Panc1 (cell line): ENCODE results near the gene EIF4E1B. TPM values are rescaled to one million over a fixed set of nuclear protein-coding genes. Genes with fewer than 3 reads are reported as not detected.

Source experiments
- ATAC-seq: fragments of 200-7000 bp; cut with Tn5 transposase; 2 replicates; pipeline ENCODE4 v1.9.1; 2020; ENCODE audit warnings: mild to moderate bottlenecking, moderate library complexity
- BruUV-seq: library from RNA; stranded (reverse); fragments of 400-500 nt; replicated peaks from 2 replicates; lab custom pipeline; 2021; lab: Mats Ljungman, UMichigan
- CTCF ChIA-PET: fragments of 300-600 bp; sonication (Branson Sonifier 250); formaldehyde crosslinking; loops from one replicate; lab custom pipeline; 2022; ENCODE audit warnings: antibody characterized with exemption; lab: Charles Lee
- POLR2A ChIA-PET: fragments of 300-600 bp; sonication (Branson Sonifier 250); formaldehyde crosslinking; loops from one replicate; lab custom pipeline; 2022; ENCODE audit warnings: antibody characterized with exemption; lab: Charles Lee
- DNase-seq: peaks from one replicate; pipeline ENCODE4 v3.0.0-alpha.2; 2010; ENCODE audit warnings: low read depth, low spot score
- H3K27ac ChIP-seq: 2 replicates; pipeline ENCODE4 v1.5.1; 2011; ENCODE audit warnings: mild to moderate bottlenecking, low read length, inconsistent platforms
- H3K27me3 ChIP-seq: fragments of 200-500 bp; sonication (Bioruptor generic); 2 replicates; pipeline ENCODE4 v1.6.0; 2014; ENCODE audit warnings: low read length, inconsistent platforms; ENCODE audit not compliant: control insufficient read depth, insufficient read depth
- H3K36me3 ChIP-seq: fragments of 200-500 bp; sonication (Bioruptor generic); 2 replicates; pipeline ENCODE4 v1.5.1; 2014; ENCODE audit warnings: inconsistent platforms, mild to moderate bottlenecking, low read length, moderate library complexity; ENCODE audit not compliant: control insufficient read depth, insufficient read depth
- H3K4me1 ChIP-seq: 2 replicates; pipeline ENCODE4 v1.5.1; 2011; ENCODE audit warnings: inconsistent platforms, mild to moderate bottlenecking, low read length, moderate library complexity; ENCODE audit not compliant: control insufficient read depth, insufficient read depth
- H3K4me3 ChIP-seq, 2 experiments: 2 replicates each; pipeline ENCODE4 v1.5.1; 2011 to 2012; ENCODE audit warnings: low read depth in 2 of 2, low read length in 2 of 2, mild to moderate bottlenecking in 2 of 2, inconsistent platforms in 1 of 2, moderate library complexity in 1 of 2
- H3K9me3 ChIP-seq: fragments of 200-500 bp; sonication (Bioruptor generic); 2 replicates; pipeline ENCODE4 v1.5.1; 2014; ENCODE audit warnings: low read depth, mild to moderate bottlenecking, inconsistent platforms, low read length, moderate library complexity; ENCODE audit not compliant: control insufficient read depth, insufficient read depth
- POLR2AphosphoS5 ChIP-seq: IDR thresholded peaks from 2 replicates; pipeline ENCODE4 v1.6.1; 2012; ENCODE audit warnings: mild to moderate bottlenecking, low read depth, low read length, moderate library complexity
- SIN3A ChIP-seq: IDR thresholded peaks from 2 replicates; pipeline ENCODE4 v1.6.1; 2012; ENCODE audit warnings: low read depth, mild to moderate bottlenecking, low read length, moderate library complexity, borderline replicate concordance; ENCODE audit not compliant: insufficient read depth
- TCF7L2 ChIP-seq: IDR thresholded peaks from 2 replicates; pipeline ENCODE4 v1.6.1; 2011; ENCODE audit warnings: mild to moderate bottlenecking, low read depth, low read length, inconsistent platforms
- in situ Hi-C: cut with HindIII; loops from 2 replicates; pipeline ENCODE4 v1.10.0; 2016; ENCODE audit warnings: low sequenced_read_pairs, low pct_unique_long_range_greater_than_20kb
- intact Hi-C: fragments of 100-400 bp; cut with micrococcal nuclease; formaldehyde crosslinking; loops from one replicate; pipeline ENCODE4 v1.10.0; 2022; ENCODE audit not compliant: unreplicated experiment
- total RNA-seq: library from RNA; stranded (reverse); gene quantifications from one replicate; pipeline ENCODE4 v1.2.1, GENCODE V29; 2021; ENCODE audit not compliant: unreplicated experiment
- TF ChIP-seq, protein P1 (sequence below), 2 experiments: IDR thresholded peaks; 2 replicates each; pipeline ENCODE4 v1.6.1; 2011 to 2012; ENCODE audit warnings: low read depth in 2 of 2, control low read depth in 1 of 2, low read length in 1 of 2, mild to moderate bottlenecking in 1 of 2, moderate library complexity in 1 of 2; ENCODE audit not compliant: insufficient read depth in 1 of 2
- TF ChIP-seq, protein P2 (sequence below): fragments of 450-650 bp; IDR thresholded peaks from 2 replicates; pipeline ENCODE4 v1.5.1; 2017; ENCODE audit warnings: mild to moderate bottlenecking

EIF4E1B gene
- total RNA-seq, 1 experiment from 2014 or later = not detected

DNA sequence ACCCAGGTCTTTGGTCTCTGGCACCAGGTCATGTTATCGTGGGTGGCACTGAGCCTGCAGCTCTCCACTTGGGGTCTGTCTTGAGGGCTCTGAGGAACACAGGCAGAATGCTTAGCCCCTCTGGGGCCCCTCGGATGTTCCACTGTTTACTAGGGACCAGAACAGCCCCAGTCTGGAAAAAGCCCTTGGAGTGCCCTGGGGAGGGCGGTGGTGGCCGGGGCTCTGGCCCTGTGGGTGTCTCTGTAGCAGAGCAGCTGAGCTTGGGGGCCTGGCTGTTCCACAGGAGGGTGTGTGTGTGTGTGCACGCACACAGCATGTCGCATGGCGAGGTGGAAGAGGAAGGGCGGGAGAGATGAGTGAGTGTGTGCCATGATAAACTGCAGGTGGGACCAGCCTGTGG lies 35.9 kb upstream of the EIF4E1B start:
- no peak overlapping the region for H3K4me3 ChIP-seq
- POLR2A ChIA-PET = interaction anchor here (0.6 kb wide), 1 partner anchor 273 kb away, joined by 9 read pairs; no protein-coding TSS in a partner anchor
- TF ChIP-seq SIN3A (no peak), TCF7L2 (no peak), POLR2AphosphoS5 (no peak)
- TF ChIP-seq, protein P1, sequence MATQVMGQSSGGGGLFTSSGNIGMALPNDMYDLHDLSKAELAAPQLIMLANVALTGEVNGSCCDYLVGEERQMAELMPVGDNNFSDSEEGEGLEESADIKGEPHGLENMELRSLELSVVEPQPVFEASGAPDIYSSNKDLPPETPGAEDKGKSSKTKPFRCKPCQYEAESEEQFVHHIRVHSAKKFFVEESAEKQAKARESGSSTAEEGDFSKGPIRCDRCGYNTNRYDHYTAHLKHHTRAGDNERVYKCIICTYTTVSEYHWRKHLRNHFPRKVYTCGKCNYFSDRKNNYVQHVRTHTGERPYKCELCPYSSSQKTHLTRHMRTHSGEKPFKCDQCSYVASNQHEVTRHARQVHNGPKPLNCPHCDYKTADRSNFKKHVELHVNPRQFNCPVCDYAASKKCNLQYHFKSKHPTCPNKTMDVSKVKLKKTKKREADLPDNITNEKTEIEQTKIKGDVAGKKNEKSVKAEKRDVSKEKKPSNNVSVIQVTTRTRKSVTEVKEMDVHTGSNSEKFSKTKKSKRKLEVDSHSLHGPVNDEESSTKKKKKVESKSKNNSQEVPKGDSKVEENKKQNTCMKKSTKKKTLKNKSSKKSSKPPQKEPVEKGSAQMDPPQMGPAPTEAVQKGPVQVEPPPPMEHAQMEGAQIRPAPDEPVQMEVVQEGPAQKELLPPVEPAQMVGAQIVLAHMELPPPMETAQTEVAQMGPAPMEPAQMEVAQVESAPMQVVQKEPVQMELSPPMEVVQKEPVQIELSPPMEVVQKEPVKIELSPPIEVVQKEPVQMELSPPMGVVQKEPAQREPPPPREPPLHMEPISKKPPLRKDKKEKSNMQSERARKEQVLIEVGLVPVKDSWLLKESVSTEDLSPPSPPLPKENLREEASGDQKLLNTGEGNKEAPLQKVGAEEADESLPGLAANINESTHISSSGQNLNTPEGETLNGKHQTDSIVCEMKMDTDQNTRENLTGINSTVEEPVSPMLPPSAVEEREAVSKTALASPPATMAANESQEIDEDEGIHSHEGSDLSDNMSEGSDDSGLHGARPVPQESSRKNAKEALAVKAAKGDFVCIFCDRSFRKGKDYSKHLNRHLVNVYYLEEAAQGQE (IDR thresholded peaks at IDR 0.05; ENCODE audit: insufficient read depth in 1 of 2, low read depth in 2 of 2, low read length in 1 of 2) = no peak
- H3K36me3 ChIP-seq = no peaks in the 10 kb centered on the region
- in situ Hi-C loops (no loop called here), intact Hi-C loops (no loop called here)
- no peaks in the 10 kb centered on the region for H3K27me3 ChIP-seq
- H3K4me1 ChIP-seq = no peaks in the 10 kb centered on the region
- 0 out of 2 replicates have a peak, but pooled peaks have one; percentile 20 for ATAC-seq
- no TSS peak for BruUV-seq
- CTCF ChIA-PET = no interaction called here
- no peak overlapping the region for H3K27ac ChIP-seq
- no peaks in the 10 kb centered on the region for H3K9me3 ChIP-seq
- no peak for DNase-seq

DNA sequence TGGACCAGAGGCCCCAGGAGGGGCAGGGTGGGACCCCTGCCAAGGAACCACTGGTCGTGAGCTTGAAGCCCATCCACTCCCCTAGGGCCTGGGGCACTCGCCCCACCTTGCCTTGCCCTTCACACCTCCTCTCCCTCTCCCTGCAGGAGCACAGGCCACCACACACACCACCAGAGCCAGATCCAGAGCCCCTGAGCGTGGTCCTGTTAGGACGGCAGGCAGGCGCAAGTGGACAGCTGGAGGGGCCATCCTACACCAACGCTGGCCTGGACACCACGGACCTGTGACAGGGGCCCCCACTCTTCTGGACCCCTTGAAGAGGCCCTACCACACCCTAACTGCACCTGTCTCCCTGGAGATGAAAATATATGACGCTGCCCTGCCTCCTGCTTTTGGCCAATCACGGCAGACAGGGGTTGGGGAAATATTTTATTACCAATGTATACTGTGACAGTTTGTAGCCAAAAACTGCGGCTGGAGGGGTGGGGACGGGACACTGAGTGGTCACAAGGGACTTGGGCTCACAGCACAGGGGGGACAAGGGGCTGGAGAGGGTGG lies 35.0 kb upstream of the EIF4E1B start:
- ATAC-seq (no peak; the same call in 1 of the 2 replicates), DNase-seq (no peak)
- H3K27me3 ChIP-seq = no peaks in the 10 kb centered on the region
- H3K4me1 ChIP-seq = no peaks in the 10 kb centered on the region
- no peak overlapping the region for H3K4me3 ChIP-seq
- CTCF ChIA-PET = no interaction called here
- POLR2A ChIA-PET = no interaction called here
- H3K36me3 ChIP-seq = no peaks in the 10 kb centered on the region
- intact Hi-C loops = no loop called here
- H3K9me3 ChIP-seq = no peaks in the 10 kb centered on the region
- in situ Hi-C loops = no loop called here
- no peak overlapping the region for H3K27ac ChIP-seq
- TF ChIP-seq TCF7L2 = no peak
- TF ChIP-seq, protein P1 (IDR thresholded peaks at IDR 0.05; ENCODE audit: insufficient read depth in 1 of 2, low read depth in 2 of 2, low read length in 1 of 2) = no peak
- TF ChIP-seq, protein P2, sequence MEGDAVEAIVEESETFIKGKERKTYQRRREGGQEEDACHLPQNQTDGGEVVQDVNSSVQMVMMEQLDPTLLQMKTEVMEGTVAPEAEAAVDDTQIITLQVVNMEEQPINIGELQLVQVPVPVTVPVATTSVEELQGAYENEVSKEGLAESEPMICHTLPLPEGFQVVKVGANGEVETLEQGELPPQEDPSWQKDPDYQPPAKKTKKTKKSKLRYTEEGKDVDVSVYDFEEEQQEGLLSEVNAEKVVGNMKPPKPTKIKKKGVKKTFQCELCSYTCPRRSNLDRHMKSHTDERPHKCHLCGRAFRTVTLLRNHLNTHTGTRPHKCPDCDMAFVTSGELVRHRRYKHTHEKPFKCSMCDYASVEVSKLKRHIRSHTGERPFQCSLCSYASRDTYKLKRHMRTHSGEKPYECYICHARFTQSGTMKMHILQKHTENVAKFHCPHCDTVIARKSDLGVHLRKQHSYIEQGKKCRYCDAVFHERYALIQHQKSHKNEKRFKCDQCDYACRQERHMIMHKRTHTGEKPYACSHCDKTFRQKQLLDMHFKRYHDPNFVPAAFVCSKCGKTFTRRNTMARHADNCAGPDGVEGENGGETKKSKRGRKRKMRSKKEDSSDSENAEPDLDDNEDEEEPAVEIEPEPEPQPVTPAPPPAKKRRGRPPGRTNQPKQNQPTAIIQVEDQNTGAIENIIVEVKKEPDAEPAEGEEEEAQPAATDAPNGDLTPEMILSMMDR = no peak
- TF ChIP-seq POLR2AphosphoS5 = no peak
- no peak for TF ChIP-seq SIN3A
- no TSS peak for BruUV-seq
